ENCODE results near the gene NRG2. TPM values are rescaled to one million over a fixed set of nuclear protein-coding genes. Genes with fewer than 3 reads are reported as not detected.

The NRG2 gene
- polyA plus RNA-seq, 2 of the 4 experiments (the other 2 are of a cell fraction): 1.0 to 1.1 TPM

DNA sequence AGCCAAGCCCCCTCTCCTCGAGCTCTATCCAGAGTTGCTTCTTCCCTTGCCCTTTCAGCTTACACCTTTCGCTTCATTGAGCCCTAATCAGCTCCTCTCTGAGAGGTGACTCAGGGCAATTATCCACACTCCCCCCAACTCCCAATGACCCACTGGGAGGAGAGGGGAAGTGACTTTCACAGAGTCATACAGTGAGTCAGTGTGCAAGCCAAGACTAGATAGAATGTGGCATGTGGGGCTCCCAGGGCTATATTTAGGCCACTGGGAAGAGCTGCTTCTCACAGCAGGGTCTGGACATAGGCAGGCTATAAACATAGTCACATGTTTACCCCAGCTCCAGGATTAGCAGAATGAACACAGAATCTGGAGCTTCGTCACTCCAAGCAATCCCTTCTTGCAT, 57.4 kb downstream of the NRG2 start:
- Histone ChIP-seq H3K4me2 (no peak overlapping the region), H3K27ac (no peak overlapping the region), H3K9me3 (no peaks in the 10 kb centered on the region), H3K4me1 (no peaks in the 10 kb centered on the region), H3K4me3 (no peak overlapping the region)
- FAIRE-seq (no peak), DNase-seq (ENCODE audit: low read depth in 1 of 2, low spot score in 1 of 2) (peak; percentile 18 to 31), ATAC-seq (peak; percentile 71 to 78)
- ChIA-PET CTCF (interaction anchor here (0.8 to 2.3 kb wide), 4 partner anchors 17 to 309 kb away, joined by 3 to 20 read pairs (median 4); no protein-coding TSS in a partner anchor), POLR2A (no interaction called here)
- 47% methylated on average over 3 of the region's 3 CpGs for WGBS (ENCODE audit: missing lambda C conversion rate)
- no peak for TF ChIP-seq RAD21 (conservative IDR thresholded peaks at IDR 0.05 in 1 of 2, IDR thresholded peaks at IDR 0.05 in 1 of 2)
- no peak for TF ChIP-seq FOSL2 (IDR thresholded peaks at IDR 0.05)
- TF ChIP-seq FOSL2 (CRISPR knock-in tag; IDR thresholded peaks at IDR 0.05): no peak
- TF ChIP-seq SMC3 (IDR thresholded peaks at IDR 0.05): no peak
- TF ChIP-seq, protein P1, sequence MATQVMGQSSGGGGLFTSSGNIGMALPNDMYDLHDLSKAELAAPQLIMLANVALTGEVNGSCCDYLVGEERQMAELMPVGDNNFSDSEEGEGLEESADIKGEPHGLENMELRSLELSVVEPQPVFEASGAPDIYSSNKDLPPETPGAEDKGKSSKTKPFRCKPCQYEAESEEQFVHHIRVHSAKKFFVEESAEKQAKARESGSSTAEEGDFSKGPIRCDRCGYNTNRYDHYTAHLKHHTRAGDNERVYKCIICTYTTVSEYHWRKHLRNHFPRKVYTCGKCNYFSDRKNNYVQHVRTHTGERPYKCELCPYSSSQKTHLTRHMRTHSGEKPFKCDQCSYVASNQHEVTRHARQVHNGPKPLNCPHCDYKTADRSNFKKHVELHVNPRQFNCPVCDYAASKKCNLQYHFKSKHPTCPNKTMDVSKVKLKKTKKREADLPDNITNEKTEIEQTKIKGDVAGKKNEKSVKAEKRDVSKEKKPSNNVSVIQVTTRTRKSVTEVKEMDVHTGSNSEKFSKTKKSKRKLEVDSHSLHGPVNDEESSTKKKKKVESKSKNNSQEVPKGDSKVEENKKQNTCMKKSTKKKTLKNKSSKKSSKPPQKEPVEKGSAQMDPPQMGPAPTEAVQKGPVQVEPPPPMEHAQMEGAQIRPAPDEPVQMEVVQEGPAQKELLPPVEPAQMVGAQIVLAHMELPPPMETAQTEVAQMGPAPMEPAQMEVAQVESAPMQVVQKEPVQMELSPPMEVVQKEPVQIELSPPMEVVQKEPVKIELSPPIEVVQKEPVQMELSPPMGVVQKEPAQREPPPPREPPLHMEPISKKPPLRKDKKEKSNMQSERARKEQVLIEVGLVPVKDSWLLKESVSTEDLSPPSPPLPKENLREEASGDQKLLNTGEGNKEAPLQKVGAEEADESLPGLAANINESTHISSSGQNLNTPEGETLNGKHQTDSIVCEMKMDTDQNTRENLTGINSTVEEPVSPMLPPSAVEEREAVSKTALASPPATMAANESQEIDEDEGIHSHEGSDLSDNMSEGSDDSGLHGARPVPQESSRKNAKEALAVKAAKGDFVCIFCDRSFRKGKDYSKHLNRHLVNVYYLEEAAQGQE (IDR thresholded peaks at IDR 0.05): no peak
- no peak for TF ChIP-seq MYC (IDR thresholded peaks at IDR 0.05; ENCODE audit: borderline replicate concordance, low read length)
- no peak for TF ChIP-seq POLR2AphosphoS2 (conservative IDR thresholded peaks at IDR 0.05; ENCODE audit: low read length)
- TF ChIP-seq CHD2 (IDR thresholded peaks at IDR 0.05; ENCODE audit: low read length, partially characterized antibody): no peak
- TF ChIP-seq CTCF (IDR thresholded peaks at IDR 0.05): no peak
- TF ChIP-seq FOSB (CRISPR knock-in tag; IDR thresholded peaks at IDR 0.05): no peak
- TF ChIP-seq RNF2 (IDR thresholded peaks at IDR 0.05; ENCODE audit: borderline replicate concordance, low read depth): no peak
- no peak for TF ChIP-seq E2F6 (IDR thresholded peaks at IDR 0.05; ENCODE audit: borderline replicate concordance, low read depth)
- TF ChIP-seq KDM1A (IDR thresholded peaks at IDR 0.05; ENCODE audit: low read depth): no peak
- no peak for TF ChIP-seq BHLHE40 (IDR thresholded peaks at IDR 0.05; ENCODE audit: low read depth, low read length)
- no peak for TF ChIP-seq ESRRA (IDR thresholded peaks at IDR 0.05; ENCODE audit: borderline replicate concordance, low read length)
- TF ChIP-seq HEYL (CRISPR knock-in tag; IDR thresholded peaks at IDR 0.05): no peak
- TF ChIP-seq SREBF2 (IDR thresholded peaks at IDR 0.05): no peak

GRCh38 chr5:139985290-139985689, 57.8 kb downstream of the NRG2 start:
- Histone ChIP-seq H3K4me2 (no peak overlapping the region), H3K9me3 (no peaks in the 10 kb centered on the region), H3K4me1 (no peaks in the 10 kb centered on the region), H3K27ac (no peak overlapping the region), H3K4me3 (no peak overlapping the region)
- WGBS (ENCODE audit: missing lambda C conversion rate): 56% methylated on average over 5 of the region's 5 CpGs
- FAIRE-seq (no peak), DNase-seq (ENCODE audit: low read depth in 1 of 2, low spot score in 1 of 2) (no peak), ATAC-seq (no peak; a peak in 1 of 6 replicates)
- POLR2A ChIA-PET: no interaction called here
- CTCF ChIA-PET: interaction anchor here (0.8 to 2.3 kb wide), 4 partner anchors 17 to 308 kb away, joined by 3 to 20 read pairs (median 4); no protein-coding TSS in a partner anchor
- TF ChIP-seq MAZ (IDR thresholded peaks at IDR 0.05; ENCODE audit: borderline replicate concordance, low read depth, low read length): no peak
- no peak for TF ChIP-seq HDAC2 (IDR thresholded peaks at IDR 0.05)
- no peak for TF ChIP-seq ZNF302 (CRISPR knock-in tag; IDR thresholded peaks at IDR 0.05)
- TF ChIP-seq CBX2 (IDR thresholded peaks at IDR 0.05; ENCODE audit: borderline replicate concordance, low read depth): no peak
- TF ChIP-seq GATA3 (IDR thresholded peaks at IDR 0.05; ENCODE audit: borderline replicate concordance): no peak

All from A549 (cell line).